GM19397 (cell line): ENCODE data around the gene MAT1A.
"Not testable (repeated sequence)": the region's sequence is repeated elsewhere in the genome, so short reads cannot be mapped to it uniquely, and the experiment has no call there.

Experiments used
- ATAC-seq: cut with Tn5 transposase; IDR thresholded peaks from one replicate; pipeline ENCODE4 v1.9.1; 2021; ENCODE audit warnings: mild to moderate bottlenecking, moderate library complexity; ENCODE audit not compliant: unreplicated experiment

Gene MAT1A

DNA sequence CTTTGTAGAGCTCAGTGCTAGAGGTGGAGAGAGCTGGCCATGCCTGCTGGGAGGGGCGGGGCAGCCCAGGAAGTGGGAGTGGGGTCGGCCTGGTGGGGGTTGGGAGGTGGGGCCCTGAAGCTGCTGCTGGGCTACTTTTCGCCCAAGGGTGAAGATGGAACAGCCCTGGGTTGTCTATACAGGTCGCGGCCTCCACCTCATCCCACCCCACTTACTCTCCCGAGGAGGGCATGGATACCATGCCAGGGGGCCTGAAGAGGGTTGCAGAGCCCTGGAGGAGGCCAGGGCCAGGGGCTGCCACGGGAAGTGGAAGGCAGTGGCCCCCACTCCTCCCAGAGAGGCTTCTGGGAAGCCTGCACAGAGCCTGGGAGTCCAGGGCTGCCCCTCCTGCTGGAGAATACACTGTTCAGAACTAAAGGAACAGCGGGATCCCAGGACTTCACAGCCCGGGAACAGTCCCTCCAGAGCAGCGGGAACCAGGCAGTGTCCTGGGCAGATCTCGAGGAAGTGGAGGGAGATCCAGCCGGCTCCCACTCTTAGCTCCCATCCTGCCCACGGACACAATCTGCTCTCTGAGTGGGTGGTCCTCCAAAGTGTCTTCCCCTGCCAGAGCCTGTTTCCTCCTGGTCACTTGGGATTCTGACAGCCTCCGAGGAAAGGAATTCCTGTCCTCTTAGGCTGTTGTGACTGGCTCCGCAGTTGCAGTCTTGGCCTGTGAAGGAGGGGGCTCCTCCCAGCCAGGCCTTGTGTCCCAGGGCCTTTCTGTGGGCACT, 23.5 kb downstream of the MAT1A start:
- no peak for ATAC-seq

DNA sequence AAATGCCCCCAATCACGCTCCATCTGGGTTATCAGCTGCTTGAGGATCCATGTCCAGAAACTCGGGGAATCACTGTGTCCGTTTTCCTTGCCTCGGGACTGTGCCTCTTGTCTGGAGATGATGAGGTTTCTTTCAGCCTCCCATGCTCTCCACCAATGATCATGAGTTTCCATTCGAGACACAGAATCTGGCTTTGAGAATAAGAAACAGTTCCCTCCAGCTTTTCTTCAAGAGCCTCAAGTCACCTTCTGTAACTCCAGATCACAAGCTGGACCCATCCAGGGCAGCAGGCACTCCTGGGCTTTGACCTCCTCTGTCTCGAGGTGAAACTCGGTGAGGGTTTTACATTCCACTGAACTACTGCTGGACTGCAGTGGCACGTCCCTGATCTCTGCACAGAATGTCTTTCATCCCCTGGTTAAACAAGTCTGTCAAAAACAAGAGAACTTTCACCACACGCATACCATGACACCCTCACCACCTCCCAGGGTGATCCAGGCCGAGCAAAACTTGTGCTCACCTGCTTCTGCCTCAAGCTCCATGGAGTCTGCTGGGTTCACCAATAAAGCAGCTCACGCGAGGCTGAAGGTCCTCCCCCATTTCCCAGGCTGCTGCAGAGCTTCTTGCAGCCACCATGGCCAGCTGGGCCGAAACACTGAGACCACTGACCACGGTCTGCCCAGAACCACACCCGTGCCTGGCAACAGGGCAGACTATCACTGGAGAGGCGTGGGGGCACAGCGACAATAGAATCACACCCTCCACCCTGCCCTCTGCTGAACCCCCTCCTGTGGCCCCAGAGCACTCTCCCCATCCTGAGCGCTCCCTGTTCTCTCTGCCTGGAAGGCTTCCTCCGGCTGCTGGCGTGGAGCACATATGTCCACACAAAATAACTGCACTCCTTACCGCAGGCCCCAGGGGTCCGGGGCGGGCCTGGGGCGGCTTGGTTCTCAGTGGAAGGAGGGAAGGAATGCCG, 25.1 kb downstream of the MAT1A start:
- ATAC-seq, result no peak

DNA sequence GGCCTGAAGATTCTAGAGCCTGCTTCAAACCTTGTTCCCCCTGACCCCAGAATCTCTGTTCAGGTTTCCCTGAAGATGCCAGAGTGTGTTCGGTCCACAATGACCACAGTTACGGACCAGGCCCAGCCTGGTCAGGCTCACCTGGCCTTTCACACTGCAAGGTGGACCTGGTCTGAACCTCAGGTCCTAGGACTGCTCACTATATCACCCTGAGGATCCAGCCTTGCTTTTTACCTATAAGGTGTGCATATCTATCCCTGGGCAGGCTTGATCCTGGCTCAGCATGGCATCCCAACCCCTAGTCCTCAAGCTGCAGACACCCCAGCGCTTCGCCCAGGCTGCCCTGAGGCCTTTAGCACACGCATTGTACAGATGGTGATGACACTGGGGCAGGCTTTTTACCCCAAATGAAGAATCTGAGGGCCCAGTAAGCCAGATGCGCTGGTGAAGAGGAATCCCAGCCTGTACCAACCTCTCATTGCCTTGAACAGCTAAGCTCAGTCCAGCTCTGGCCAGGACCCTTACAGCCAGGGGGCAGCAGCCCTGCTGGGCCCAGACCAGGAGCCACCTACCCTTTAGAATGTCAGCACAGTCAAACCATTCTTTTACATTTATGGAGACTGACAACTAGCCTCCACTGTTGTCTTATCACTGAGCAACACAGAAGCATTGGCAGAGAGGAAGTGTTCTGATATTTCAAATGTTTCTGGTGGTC, 28.0 kb downstream of the MAT1A start:
- ATAC-seq, result no peak

DNA sequence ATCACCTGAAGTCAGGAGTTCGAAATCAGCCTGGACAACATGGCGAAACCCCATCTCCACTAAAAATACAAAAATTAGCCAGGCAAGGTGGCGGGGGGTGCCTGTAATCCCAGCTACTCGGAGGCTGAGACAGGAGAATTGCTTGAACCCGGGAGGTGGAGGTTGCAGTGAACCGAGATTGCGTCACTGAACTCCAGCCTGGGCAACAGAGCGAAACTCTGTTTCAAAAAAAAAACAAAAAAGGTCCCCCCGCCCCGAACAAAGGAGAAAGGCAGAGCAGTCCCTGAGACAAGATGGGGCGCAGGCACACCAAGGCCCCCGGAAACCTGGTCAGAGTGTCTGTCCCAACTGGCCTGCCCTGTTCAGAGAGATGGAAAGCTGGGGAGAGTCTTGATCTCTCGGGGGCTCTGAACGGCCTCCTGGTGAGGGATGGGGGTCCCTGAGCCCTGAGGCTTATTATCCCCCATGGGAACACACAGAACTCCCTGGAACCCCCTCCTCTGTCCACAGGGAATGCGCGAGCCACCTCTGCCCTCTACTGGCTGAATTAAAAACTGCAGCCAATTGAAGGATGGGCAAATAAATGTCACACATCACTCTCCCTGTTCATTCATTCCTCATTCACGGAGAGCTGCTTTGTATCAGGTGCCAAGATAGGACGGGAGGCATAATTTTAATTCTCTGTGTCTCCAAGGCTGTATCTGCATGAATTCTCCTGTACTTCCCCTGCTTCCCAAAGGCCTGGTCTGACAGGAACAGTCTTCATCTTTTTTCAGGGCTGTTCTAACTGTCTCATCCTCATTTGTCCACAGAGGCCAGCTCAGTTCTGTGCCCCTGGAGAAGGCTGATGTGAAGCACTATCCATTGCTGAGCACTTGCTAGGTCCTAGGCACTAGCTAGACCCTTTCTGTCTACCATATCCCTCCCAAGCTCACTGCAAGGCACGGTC, 28.9 kb downstream of the MAT1A start:
- no peak for ATAC-seq

DNA sequence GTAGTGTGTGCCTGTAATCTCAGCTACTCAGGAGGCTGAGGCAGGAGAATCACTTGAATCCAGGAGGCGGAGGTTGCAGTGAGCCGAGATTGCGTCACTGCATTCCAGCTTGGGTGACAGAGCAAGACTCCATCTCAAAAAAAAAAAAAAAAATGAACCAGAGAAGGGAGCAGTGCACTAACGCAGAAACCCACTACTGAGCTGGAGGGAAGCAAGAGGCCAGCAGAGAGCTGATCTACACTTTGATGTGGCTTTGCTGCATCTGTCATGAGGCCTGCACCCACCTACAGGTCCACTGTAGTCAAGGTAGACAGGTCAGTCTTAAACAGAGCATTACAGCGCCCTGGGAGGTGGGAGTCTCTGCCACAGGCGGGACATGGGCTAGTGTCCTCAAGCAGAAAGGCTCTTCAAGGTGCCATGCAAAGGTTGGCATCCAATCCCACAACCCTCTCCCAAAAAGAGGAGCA, 30.0 kb downstream of the MAT1A start:
- no peak for ATAC-seq

DNA sequence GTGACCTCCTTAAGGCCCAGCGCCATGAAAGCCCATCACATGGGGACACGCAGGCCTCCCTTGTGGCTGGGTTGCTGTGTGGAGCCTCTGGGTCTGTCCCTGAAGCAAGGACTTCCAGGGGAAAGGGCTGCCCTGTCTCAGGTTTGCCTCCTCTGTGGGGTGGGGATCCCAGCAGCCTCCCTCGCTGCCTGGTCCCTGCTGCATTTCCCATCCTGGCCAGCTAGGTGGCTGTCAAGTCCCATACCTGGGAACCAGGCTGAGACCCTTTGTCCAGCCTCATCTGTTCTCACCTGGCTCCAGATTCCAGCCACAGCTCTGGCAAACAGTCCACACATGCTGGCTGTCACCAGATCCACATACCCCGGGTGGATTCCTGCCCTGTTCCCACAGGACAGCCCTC, 32.7 kb downstream of the MAT1A start:
- not testable (repeated sequence) for ATAC-seq

DNA sequence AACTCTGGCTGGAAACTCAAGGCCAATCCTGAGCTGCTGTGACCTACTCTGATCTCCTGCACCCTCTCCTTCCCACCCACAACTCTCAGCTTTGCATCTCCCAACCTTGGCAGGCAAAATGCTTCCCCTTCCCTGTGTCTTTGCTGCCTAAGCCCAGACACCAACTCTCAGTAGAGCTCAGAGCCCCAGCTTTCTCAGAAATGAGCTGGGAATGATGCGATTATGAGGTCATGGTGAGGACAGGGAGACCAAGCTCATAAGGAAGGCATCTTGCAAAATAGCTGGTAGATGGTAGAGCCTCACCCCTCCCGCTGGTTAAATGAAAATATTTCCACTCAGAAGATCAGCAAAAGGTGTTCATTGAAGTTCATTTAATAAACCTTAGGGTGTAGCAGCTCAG, 34.7 kb downstream of the MAT1A start:
- ATAC-seq, result not testable (repeated sequence)

DNA sequence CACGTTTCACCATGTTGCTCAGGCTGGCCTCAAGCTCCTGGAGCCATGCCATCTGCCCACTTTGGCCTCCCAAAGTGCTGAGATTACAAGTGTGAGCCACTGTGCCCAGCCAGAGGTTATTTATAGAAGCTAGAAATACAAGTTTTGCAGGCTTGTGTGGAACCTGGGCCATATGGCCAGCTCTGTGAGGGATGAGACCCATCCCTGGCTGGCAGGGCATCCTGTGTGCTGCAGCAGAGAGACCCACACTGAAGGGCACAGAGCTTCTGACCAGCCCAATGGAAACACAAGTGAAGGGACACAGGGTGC, 35.5 kb downstream of the MAT1A start:
- not testable (repeated sequence) for ATAC-seq

DNA sequence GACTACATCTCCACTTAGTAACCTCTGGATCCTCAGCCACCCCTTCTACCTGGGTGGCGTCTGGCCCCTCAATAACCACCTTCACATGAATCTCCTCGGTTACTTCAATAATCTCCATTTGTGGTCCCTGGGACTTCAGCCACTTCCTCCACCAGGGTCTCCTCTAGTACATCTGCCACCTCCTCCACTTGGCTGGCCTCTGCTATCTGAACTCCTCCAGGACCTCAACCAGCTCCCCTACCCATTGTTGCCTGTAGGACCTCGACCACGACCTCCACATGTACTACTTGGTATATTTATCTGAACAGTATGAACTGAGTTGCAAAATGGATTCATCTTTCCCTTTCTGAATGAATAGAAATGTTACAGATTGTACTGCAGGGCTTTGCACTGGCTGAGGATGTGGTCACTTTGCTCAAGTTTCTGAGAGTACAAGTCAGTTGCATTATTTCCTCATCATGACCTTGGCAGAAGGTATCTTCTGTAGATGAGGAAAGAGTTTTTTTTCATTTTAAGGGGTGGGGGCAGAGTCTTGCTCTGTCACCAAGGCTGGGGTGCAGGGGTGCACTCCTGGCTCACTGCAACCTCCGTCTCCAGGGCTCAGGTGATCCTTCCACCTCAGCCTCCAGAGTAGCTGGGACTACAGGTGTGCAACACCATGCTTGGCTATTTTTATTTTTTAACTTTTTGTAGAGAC, 36.0 kb downstream of the MAT1A start:
- no peak for ATAC-seq

DNA sequence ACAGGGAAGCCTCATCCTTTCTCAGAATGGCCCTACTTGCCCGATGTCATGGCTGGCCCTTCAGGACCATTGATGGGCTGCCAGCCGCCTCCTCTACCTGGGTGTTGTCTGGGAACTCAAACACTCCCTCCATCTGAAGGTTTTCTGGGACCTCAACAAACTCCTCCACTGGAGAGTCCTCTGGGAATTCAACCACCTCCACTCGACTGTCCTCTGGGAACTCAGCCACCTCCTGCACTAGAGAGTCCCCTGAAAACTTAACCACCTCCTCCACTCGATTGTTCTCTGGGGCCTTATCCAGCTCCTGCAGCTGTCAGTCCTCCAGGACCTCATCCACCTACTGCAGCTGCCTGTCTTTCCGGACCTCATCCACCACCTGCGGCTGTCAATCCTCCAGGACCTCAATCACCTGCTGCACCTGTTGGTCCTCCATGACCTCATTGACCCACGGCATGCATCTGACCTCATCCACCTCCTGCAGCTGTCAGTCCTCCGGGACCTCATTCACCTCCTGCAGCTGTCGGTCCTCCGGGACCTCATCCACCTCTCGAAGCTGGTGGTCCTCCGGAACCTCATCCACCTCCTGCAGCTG, 37.1 kb downstream of the MAT1A start:
- no peak for ATAC-seq

DNA sequence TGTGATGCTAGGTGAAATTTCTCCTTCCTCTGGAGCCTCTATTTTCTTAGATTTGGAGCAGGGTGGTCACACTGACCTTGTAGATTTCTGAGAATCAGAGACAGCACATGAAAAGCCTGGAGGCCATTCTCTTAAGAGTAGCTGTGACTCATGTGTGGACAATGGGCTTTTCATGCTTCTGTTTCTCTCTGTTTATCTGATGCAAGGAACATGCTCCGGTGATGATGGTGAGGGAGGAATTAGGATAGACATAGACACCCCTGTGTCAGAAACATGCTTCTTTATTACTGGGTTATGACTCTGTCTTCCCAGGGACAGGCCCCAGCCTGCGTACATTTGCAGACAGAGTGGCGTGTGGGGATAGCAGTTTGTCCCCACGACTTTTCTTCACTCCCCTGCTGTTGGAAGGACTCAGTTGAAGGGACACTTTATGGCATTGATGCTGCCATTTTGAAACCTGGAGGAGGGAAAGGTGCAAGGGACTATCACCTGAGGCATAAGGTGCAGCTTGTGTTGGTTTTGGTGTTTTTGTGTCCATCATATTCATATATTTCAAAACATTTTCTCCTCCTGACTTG, 37.7 kb downstream of the MAT1A start:
- ATAC-seq, result not testable (repeated sequence)

DNA sequence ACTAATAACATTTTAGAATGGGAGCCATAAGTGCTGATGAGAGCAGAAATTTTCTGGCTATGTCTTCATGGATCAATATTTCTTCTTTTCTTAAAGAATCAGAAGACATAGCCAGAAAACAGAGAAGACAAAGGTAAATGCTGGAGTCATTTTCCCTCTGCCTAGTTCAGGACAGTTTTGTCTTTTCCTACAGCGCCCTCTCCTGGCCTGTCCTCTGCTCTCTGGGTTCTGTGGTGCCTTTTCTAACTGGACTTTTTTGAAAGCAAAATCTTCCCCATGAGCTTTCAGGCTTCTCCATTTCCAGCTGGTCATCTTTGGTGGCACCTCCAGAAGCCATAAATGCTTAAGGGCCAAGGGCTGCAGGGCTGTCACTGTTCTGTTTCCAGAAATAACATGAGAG, 39.1 kb downstream of the MAT1A start:
- ATAC-seq, result not testable (repeated sequence)

DNA sequence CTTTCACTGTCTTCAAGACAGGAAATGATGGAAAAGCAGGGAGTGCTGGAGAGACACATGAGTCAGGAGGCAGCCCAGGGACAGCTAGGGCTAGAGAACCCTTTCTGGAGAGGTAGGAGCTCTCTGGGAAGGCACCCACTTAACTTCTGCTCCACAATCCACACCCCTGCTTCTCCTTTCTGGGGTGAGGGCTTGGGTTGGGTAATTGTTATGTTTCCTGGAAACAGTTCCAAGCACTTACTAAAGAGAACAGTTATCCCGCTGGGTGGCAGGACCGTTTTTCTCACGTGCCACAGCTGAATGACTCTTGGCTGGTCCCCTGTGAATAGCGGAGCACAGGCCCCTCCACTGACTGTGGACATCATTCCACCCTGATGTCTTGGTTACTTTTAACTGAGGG, 39.6 kb downstream of the MAT1A start:
- not testable (repeated sequence) for ATAC-seq

DNA sequence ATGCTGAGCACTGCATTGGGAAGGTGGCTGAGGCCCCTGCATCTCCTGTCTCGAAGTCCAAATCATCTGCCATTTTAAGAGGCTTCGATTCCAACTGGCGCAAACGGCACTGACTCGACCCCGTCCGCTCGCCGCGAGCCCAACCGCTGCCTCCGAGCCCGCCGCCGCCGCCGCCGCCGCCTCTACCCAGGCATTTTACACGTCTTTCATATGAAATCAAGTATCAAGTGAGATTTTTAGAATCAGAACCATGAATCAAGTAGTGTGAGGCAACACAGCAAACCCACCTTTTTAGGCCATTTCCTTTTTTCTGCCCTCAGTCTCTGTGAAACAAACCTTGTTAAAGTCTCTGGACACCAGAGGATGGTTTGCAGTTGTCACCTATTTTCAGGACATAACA, 41.8 kb downstream of the MAT1A start:
- not testable (repeated sequence) for ATAC-seq

DNA sequence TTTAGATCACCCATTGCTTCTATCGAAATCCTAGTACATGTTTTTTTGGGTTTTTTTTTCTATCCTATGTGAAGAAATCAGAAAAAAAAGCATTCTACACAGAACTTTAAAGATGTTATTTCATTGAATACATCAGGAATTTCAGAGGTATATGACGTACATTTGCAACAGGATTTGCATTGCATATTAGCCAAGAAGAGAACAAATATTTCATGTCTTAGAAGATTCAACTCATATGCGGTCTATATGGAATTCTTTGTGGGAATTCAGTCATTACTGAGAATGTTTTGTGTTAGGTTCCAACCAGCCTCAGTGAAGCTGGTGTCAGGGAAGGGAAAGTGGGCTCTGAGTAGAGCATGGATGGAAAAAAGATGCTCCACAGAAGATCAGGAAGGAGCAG, 45.1 kb downstream of the MAT1A start:
- ATAC-seq, result not testable (repeated sequence)

DNA sequence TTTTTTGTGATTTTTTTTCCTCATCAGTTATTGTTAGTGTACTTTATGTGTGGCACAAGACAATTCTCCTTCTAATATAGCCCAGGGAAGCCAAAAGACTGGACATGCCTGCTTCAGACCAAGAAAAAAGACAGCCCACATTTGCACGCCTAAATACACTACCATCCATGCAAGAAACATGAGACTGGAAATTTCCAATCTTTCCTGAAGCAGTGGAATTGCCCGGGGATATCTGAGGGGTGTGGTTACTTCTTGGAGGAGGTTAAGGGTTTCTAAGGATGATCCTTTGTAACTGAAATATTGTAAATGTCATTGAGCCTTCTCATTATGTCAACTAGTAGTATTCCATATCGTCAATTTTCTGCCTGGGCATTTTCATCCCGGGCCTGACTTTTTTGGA, 47.1 kb downstream of the MAT1A start:
- ATAC-seq, result not testable (repeated sequence)

DNA sequence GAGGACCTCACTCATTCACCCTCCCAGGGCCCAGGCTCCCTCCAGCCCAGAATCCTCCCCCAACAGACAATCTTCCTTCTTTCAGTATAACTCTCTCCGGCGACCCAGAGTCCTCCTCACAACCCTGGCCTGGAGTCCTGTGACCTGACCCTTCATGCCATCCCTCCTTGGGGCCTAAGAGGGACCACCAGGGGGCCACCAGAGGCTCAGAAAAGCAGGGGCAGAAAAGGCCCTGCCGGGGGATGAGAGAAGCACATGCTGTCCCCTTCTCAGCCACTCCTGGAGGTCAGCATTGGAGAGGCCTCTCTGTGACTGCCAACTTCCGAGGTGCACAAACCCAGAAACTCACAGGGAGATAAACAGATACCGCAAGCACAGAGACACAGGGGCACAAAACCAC, 53.0 kb downstream of the MAT1A start:
- not testable (repeated sequence) for ATAC-seq

DNA sequence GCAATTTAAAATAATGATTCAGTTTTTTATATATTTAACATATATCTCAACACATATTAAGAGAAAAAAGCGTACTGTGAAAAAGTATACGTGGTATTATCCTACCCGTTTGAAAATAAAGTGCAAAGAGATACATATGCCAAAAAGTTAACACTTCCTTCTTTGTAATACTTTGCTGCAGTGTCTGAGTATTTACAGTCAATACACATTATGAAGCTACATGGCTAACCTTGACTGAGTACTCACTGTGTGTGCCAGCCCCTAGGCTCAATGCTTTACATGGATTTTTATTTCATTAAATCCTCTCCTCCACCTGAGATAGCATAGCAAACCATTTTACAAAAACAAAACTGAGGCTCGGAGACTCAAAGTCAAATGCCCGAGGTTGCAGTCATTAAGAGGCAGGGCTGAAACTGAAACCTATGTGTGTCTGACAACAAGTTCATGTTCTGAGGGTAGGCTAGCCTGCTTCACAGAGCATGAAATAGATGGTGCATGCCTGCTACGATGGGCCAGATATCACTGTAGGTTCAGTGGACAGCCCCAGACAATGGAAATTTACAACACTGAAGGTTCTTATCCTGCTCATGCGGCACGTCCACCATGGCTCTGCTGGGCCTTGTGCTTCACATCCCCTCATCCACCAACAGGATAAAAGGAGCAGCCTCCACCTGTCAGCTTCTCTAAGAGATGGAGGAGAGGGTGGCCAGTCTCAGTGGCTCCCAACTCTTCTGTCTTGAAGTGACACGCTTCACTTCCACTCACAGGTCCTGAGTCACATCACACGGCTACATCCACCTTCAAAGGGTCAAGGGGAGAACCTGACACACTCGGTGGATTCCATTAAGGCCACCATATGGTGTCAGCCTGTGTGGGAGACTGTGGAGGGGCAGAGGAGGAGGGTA, 54.9 kb downstream of the MAT1A start:
- peak; percentile 100 for ATAC-seq
